ENCODE measurements around the gene DBH.
"Not testable (repeated sequence)": the region's sequence is repeated elsewhere in the genome, so short reads cannot be mapped to it uniquely, and the experiment has no call there.

The DBH gene

DNA sequence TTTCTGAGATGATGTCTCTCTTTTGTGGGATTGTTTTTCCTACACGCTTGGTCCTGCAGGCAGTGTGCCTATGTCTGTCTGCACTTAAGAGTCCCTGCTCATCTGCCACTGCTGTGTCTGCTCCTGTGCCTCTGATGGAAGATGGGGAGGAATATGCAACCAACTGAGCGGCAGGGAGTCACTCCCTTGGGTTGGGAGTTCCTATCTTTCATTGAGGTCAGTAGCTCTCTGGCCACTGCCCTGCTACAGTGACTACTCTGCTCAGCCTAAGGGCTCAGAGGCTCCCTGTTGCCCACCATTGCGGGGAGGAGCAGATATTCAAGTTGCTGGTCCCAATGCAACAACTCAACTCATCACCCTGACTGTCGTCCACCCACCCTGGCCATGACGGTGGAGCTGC lies 13.6 kb upstream of the DBH start:
- H3K9me3 Mint-ChIP-seq = peaks cover 5% of the 10 kb centered on the region
- no peak overlapping the region for H3K4me3 Mint-ChIP-seq
- no peaks in the 10 kb centered on the region for H3K36me3 Mint-ChIP-seq (ENCODE audit: low read depth)
- peaks cover 31% of the 10 kb centered on the region for H3K4me1 Mint-ChIP-seq (ENCODE audit: low read depth)
- H3K27ac Mint-ChIP-seq = no peak overlapping the region
- peaks cover 14% of the 10 kb centered on the region for H3K27me3 Mint-ChIP-seq (ENCODE audit: low read depth)
- no peak for DNase-seq (ENCODE audit: low spot score)

DNA sequence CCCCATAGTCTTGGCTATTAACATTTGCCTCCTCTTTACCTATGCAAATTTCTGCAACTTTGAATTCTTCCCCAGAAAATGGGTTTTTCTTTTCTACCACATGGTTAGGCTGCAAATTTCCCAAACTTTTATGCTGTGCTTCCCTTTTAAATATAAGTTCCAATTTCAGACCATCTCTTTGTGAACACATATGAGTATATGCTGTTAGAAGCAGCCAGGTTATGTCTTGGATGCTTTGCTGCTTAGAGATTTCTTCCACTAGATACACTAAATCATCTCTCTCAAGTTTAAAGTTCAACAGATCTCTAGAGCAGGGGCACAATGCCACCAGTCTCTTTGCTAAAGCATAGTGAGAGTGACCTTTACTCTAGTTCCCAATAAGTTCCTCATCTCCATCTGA lies 10.2 kb upstream of the DBH start:
- not testable (repeated sequence) for H3K27me3 Mint-ChIP-seq (ENCODE audit: low read depth); H3K9me3 Mint-ChIP-seq; H3K36me3 Mint-ChIP-seq (ENCODE audit: low read depth); H3K4me3 Mint-ChIP-seq; DNase-seq (ENCODE audit: low spot score); H3K27ac Mint-ChIP-seq
- H3K4me1 Mint-ChIP-seq (ENCODE audit: low read depth) = peaks cover 13% of the 10 kb centered on the region

DNA sequence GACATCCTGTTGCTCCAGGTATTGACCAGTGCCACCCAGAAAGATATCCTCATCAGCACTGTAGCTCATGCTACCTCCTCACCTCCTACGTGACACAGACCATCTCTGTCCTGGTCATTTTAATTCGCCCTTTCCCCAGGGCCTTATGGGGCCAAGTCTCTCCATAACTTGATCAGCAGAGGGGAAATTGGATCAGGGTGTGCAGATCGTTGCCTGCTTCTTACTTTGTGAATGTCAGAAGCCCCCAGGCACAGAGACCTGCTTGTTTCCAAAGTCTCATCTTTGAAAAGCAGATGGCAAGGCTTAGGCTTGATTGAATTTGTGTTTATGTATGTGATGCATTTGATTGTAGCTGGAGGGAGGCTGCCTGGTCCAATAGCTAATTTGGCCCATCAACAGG lies 8.8 kb upstream of the DBH start:
- H3K4me3 Mint-ChIP-seq = no peak overlapping the region
- H3K27me3 Mint-ChIP-seq (ENCODE audit: low read depth) = peaks cover 3% of the 10 kb centered on the region
- peaks cover 3% of the 10 kb centered on the region for H3K4me1 Mint-ChIP-seq (ENCODE audit: low read depth)
- H3K36me3 Mint-ChIP-seq (ENCODE audit: low read depth) = no peaks in the 10 kb centered on the region
- no peak overlapping the region for H3K27ac Mint-ChIP-seq
- no peak for DNase-seq (ENCODE audit: low spot score)
- H3K9me3 Mint-ChIP-seq = peaks cover 5% of the 10 kb centered on the region

DNA sequence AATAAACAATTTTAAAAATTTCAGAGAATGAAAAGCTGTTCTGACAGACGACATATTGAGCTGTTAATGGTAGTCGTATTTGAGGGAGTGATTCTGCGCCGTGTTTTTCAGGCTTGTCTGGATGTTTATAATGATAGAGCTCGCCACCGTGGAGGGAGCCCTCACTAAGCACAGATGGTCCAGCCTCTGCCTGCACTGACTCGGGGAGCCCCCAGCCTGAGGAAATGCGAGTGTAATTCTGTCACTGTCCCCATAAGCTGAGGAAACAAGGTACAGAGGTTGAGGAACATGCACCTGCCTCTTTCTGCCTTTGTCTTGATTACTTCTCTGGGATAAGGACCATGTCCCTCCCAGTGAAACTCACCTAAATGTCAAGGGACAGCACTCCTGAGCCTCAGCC lies 7.4 kb upstream of the DBH start:
- no peak overlapping the region for H3K4me3 Mint-ChIP-seq
- no peaks in the 10 kb centered on the region for H3K27me3 Mint-ChIP-seq (ENCODE audit: low read depth)
- DNase-seq (ENCODE audit: low spot score) = no peak
- peaks cover 5% of the 10 kb centered on the region for H3K9me3 Mint-ChIP-seq
- H3K4me1 Mint-ChIP-seq (ENCODE audit: low read depth) = no peaks in the 10 kb centered on the region
- no peaks in the 10 kb centered on the region for H3K36me3 Mint-ChIP-seq (ENCODE audit: low read depth)
- H3K27ac Mint-ChIP-seq = no peak overlapping the region

DNA sequence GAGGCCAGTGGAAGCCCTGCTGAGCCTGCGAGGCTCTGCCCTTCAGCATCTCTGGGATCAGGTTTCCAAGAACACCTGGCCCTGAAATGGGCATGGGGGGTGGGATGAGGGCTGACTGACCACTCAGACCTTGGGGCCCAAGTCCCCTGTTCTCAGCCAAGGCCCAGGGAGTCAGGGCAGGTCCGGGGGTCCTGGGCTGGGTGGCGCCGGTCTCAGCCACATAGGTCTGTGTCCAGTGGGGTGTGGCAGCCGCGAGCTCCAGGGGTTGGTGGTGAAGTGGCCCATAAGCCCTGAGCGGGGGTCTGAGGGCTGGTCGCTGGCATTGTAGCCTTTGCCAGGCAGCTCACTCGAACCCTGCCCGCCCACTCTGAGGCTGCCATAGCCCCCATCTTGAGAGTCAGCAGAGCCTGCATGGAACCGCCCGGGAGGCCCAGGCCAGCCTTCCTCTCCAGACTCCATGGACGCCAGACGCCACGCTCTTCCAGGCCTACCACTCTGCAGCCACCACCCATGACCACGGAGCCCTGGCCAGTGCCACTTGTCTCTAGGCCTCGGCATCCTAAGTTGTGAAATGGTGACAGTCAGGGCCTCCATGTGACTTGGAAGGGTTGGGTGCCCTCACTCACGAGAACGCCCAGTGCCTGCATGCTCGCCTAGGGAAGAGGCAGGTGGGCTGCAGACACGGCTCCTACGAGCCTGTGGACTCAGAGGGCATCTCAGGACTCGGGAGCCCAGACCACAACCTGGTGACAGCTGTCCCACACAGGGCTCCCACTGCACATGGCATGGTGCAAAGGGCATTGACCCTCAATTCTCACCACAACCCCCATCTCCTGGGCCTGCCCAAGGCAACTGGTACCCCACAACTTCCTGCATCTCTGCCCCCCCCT lies 6.7 kb upstream of the DBH start:
- Mint-ChIP-seq H3K4me1 (ENCODE audit: low read depth) (no peaks in the 10 kb centered on the region), H3K9me3 (peaks cover 5% of the 10 kb centered on the region), H3K27me3 (ENCODE audit: low read depth) (no peaks in the 10 kb centered on the region), H3K4me3 (no peak overlapping the region), H3K36me3 (ENCODE audit: low read depth) (no peaks in the 10 kb centered on the region), H3K27ac (no peak overlapping the region)
- no peak for DNase-seq (ENCODE audit: low spot score)

DNA sequence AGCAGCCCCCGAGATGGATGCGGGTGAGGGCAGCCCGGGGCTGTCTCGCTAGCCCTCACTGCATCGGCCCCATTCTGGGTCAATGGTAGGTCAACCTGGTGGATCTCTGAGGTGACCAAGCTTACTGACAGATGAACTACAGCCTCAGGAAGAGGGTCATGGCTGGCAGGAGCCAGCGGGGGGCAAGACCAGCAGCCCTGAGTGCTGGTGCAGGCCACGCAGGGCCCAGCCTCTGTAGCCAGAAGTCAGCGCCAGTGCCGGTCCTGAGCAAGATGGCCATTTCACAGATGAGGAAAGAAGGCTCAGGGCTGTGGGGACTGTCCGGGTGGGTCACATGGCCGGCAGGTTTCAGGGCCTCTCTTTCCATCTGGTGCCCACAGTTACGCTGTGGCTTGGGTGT lies 5.1 kb upstream of the DBH start:
- Mint-ChIP-seq H3K36me3 (ENCODE audit: low read depth) (no peaks in the 10 kb centered on the region), H3K9me3 (peaks cover 2% of the 10 kb centered on the region), H3K27ac (no peak overlapping the region), H3K4me3 (no peak overlapping the region), H3K4me1 (ENCODE audit: low read depth) (no peaks in the 10 kb centered on the region), H3K27me3 (ENCODE audit: low read depth) (no peaks in the 10 kb centered on the region)
- DNase-seq (ENCODE audit: low spot score) = no peak

DNA sequence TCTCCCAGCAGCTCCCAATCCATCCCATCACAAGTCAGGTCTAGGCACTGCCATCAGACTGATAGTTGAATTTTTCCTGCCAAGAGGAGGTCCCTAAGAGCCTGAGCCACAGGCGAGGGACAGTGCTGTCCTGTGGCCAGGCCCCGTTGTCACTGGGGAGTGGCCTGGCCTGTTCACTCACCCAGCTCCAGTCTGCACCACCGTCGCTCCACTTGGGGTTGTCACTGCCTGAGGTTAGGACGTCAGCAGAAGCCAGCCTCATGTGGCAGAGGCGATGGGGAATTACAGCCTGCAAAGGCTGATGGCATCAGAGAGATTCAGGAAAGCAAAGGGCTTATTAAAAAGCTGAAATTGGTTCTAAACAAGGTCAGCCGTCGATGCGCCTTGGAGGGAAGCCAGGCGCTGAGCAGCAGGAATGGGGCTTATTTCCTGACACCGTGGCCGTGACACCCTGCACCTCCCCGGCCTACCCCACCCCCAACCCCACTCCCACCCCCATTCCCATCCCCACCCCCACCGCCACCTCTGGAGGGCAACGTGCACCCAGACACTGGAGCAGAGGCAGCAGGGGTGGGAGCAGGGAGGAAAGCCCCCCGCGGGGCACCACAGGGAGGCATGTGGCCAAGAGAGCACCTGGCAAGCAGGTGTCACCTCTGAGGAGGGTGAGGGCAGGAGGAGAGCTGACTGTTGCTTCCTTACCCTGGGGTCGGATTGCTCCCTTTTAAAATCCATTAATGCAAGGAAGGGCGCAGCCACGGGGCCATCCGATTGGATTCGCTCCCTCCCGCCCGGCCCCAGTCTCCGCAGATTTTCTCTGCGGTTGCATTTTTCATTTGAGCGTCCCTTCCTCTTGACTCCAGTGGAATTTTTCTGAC lies 3.1 kb upstream of the DBH start:
- Mint-ChIP-seq H3K27ac (no peak overlapping the region), H3K9me3 (no peaks in the 10 kb centered on the region), H3K27me3 (ENCODE audit: low read depth) (no peaks in the 10 kb centered on the region), H3K4me3 (no peak overlapping the region), H3K36me3 (ENCODE audit: low read depth) (no peaks in the 10 kb centered on the region), H3K4me1 (ENCODE audit: low read depth) (no peaks in the 10 kb centered on the region)
- no peak for DNase-seq (ENCODE audit: low spot score)

DNA sequence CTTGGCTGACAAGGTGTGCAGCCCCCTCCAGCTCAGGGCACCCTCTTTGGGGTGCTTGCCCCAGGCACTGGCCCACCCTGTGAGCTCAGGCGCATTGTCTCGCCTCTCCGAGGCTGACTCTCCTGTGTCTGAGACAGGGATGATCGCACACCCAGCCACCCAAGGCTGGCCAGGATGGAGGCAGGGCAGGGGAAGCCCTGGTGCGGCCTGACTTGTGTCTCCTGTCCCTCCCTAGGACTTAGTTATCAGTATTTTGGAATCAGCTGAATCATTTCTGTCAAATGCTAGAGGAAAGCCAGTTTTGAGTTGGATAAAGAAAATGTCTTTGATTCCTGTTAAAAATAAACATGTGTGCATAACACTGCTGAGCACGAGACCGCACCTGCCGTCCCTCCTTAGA lies 2.5 kb upstream of the DBH start:
- no peaks in the 10 kb centered on the region for H3K36me3 Mint-ChIP-seq (ENCODE audit: low read depth)
- H3K27me3 Mint-ChIP-seq (ENCODE audit: low read depth) = no peaks in the 10 kb centered on the region
- no peak for DNase-seq (ENCODE audit: low spot score)
- no peaks in the 10 kb centered on the region for H3K9me3 Mint-ChIP-seq
- no peak overlapping the region for H3K4me3 Mint-ChIP-seq
- H3K27ac Mint-ChIP-seq = no peak overlapping the region
- H3K4me1 Mint-ChIP-seq (ENCODE audit: low read depth) = no peaks in the 10 kb centered on the region

DNA sequence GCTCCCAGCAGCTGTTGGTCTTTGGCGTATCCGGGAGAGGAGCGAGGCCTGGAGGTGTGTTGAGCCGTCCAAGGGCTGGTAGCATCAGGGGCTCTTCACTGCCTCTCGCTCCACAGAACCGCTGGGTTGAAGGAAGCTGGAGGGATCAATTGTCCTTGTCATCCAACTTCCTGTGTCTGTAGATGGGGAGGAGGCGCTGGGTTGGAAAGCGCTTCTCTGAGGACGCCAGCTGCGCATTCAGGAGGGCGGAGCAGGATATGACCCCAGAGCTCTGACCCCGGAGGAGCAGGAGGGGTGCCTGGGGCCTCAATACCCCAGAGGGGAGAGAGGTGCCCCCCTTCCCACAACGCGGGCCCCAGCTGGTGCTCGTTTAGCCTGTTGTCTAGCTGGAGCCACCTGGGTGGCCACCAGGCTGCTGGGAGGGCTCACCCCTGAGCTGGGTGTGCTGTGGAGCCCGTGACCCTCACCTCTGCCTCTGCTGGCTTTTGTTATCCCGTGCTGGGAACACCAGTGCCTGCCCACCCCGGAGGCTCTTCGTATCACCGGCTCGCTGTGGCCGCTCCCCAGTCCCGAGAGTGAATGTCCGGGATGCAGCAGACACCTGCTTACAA lies 2.0 kb upstream of the DBH start:
- Mint-ChIP-seq H3K36me3 (ENCODE audit: low read depth) (no peaks in the 10 kb centered on the region), H3K4me1 (ENCODE audit: low read depth) (no peaks in the 10 kb centered on the region), H3K9me3 (no peaks in the 10 kb centered on the region), H3K4me3 (no peak overlapping the region), H3K27ac (no peak overlapping the region), H3K27me3 (ENCODE audit: low read depth) (no peaks in the 10 kb centered on the region)
- no peak for DNase-seq (ENCODE audit: low spot score)

DNA sequence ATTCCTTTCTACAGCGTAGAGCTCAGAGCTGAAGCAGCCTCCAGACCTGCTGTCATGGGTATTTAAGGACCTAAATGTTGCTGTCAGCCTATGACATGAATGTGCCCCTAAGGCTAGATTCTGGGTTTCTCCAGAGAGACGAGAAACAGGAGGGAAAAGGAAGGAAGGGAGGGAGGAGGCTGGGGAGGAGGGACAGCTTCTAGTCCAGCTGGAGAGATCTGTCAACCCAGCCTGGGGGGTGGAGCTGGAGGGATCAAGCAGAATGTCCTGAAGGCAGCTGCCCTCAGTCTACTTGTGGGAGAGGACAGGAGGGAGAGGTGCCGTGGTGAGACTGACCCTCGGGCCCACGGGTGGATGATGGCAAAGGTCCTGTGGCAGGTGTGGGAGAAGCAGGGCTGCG lies 1.1 kb upstream of the DBH start:
- no peak for DNase-seq (ENCODE audit: low spot score)
- no peaks in the 10 kb centered on the region for H3K27me3 Mint-ChIP-seq (ENCODE audit: low read depth)
- no peaks in the 10 kb centered on the region for H3K9me3 Mint-ChIP-seq
- no peak overlapping the region for H3K4me3 Mint-ChIP-seq
- H3K4me1 Mint-ChIP-seq (ENCODE audit: low read depth) = no peaks in the 10 kb centered on the region
- H3K36me3 Mint-ChIP-seq (ENCODE audit: low read depth) = no peaks in the 10 kb centered on the region
- H3K27ac Mint-ChIP-seq = no peak overlapping the region

DNA sequence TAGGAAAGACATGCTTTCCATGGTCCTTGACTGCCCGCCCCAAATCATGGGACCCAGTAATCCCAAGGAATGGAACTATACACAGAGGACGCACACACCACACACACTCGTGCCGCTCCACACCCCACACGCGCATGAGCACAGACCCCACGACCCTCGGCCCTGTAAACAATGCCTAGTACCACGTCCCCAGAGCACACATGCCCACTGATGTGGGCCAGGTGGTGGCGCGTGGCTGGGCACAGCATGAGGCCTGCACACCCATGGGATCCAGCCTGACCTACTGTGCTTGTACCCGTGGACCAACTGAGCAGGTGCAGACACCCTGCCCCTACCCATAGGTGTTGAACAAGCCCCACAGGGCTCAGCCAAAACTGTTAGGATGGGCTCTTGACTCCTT lies 739 bp downstream of the DBH start:
- no peak overlapping the region for H3K4me3 Mint-ChIP-seq
- no peak overlapping the region for H3K27ac Mint-ChIP-seq
- H3K27me3 Mint-ChIP-seq (ENCODE audit: low read depth) = no peaks in the 10 kb centered on the region
- no peaks in the 10 kb centered on the region for H3K36me3 Mint-ChIP-seq (ENCODE audit: low read depth)
- no peak for DNase-seq (ENCODE audit: low spot score)
- no peaks in the 10 kb centered on the region for H3K9me3 Mint-ChIP-seq
- no peaks in the 10 kb centered on the region for H3K4me1 Mint-ChIP-seq (ENCODE audit: low read depth)

DNA sequence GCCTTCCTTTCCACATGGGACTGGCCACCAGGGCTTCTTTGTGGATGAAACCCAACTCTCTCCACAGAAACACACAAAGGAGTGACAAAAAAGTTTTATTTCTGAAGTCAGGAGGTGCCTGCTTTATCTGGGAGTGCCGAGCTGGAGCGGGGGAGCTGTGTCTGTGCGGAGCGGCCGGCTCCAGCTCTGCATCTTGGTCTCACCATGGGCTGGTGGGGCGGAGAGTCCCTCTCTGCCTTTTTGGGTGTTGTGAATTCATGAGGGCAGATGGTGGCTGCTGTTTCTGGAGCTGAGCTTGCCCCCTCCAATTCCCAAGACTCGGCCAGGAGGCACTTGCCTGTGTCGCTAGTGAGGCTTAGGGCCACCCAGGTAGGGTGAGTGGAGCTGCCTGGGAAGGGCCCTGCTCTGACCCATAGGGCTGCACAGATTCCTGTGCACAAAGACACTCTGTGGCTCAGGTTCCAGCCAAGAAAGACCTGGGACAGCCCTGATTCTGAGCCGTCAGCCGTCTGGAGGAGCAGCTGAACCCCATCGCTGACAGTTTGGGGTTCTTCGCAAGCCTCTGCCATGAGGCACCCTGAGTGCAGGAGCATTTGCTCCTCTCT lies 1.4 kb downstream of the DBH start:
- H3K36me3 Mint-ChIP-seq (ENCODE audit: low read depth) = no peaks in the 10 kb centered on the region
- no peaks in the 10 kb centered on the region for H3K4me1 Mint-ChIP-seq (ENCODE audit: low read depth)
- H3K27ac Mint-ChIP-seq = no peak overlapping the region
- H3K27me3 Mint-ChIP-seq (ENCODE audit: low read depth) = no peaks in the 10 kb centered on the region
- no peak overlapping the region for H3K4me3 Mint-ChIP-seq
- H3K9me3 Mint-ChIP-seq = no peaks in the 10 kb centered on the region
- no peak for DNase-seq (ENCODE audit: low spot score)

DNA sequence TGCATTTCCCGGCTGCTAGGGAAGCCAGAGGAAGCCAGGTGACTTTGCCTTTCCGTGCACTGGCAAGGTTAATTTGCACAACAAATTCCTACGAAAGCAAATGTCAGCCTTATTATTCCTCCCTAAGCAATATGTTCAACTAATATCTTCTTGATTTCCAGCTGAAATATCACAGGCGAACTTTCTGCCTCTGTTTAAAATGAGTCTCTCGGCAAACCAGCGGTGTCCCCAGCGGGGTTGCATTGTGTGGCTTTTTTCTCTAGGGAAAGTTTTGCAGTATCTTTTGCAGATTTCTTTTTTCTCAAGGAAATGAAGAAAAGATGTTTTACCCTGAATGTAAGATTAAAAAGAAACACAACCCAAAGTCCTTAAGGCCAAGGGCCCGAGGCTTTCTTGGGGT lies 1.9 kb downstream of the DBH start:
- no peaks in the 10 kb centered on the region for H3K27me3 Mint-ChIP-seq (ENCODE audit: low read depth)
- no peak overlapping the region for H3K27ac Mint-ChIP-seq
- H3K36me3 Mint-ChIP-seq (ENCODE audit: low read depth) = no peaks in the 10 kb centered on the region
- no peak overlapping the region for H3K4me3 Mint-ChIP-seq
- no peak for DNase-seq (ENCODE audit: low spot score)
- H3K4me1 Mint-ChIP-seq (ENCODE audit: low read depth) = no peaks in the 10 kb centered on the region
- H3K9me3 Mint-ChIP-seq = no peaks in the 10 kb centered on the region

DNA sequence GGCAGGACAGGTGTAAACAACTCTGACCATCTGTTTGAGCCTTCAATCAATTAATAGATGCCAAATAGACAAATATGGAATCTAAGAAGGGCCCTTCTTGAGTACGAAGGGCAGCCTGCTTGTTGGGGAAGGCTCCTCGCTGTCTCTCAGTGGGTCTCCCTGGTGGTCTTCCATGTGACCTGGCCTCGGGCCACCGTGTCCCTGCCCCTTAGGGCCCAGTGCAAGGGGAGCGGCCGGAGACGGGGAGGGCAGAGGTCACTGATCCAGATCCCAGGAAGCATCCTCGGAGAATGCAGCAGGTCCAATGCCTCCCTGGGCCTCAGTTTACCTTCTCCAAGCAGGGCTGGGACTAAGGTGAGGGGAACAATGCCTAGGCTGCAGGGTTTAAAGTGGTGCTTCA lies 2.5 kb downstream of the DBH start:
- H3K4me3 Mint-ChIP-seq = no peak overlapping the region
- no peaks in the 10 kb centered on the region for H3K36me3 Mint-ChIP-seq (ENCODE audit: low read depth)
- no peaks in the 10 kb centered on the region for H3K9me3 Mint-ChIP-seq
- no peak for DNase-seq (ENCODE audit: low spot score)
- no peaks in the 10 kb centered on the region for H3K27me3 Mint-ChIP-seq (ENCODE audit: low read depth)
- no peak overlapping the region for H3K27ac Mint-ChIP-seq
- H3K4me1 Mint-ChIP-seq (ENCODE audit: low read depth) = no peaks in the 10 kb centered on the region
